NCI-H2171 treated with DMSO at 0.1 percent for 48 hours (cell line): Measurements from ENCODE around the gene ETHE1.
"Not testable (repeated sequence)": the region's sequence is repeated elsewhere in the genome, so short reads cannot be mapped to it uniquely, and the experiment has no call there.

ENCODE experiments used
- DNase-seq: peaks from one replicate; lab custom pipeline; 2025; lab: John Stamatoyannopoulos, UW

Gene ETHE1

GRCh38 chr19:43524922-43525835 is 1.8 kb downstream of the ETHE1 start:
- no peak for DNase-seq

GRCh38 chr19:43523696-43524095 is 3.3 kb downstream of the ETHE1 start:
- not testable (repeated sequence) for DNase-seq

- DNase-seq = no peak
Observed at GRCh38 chr19:43522929-43523328, 4.1 kb downstream of the ETHE1 start.

DNA sequence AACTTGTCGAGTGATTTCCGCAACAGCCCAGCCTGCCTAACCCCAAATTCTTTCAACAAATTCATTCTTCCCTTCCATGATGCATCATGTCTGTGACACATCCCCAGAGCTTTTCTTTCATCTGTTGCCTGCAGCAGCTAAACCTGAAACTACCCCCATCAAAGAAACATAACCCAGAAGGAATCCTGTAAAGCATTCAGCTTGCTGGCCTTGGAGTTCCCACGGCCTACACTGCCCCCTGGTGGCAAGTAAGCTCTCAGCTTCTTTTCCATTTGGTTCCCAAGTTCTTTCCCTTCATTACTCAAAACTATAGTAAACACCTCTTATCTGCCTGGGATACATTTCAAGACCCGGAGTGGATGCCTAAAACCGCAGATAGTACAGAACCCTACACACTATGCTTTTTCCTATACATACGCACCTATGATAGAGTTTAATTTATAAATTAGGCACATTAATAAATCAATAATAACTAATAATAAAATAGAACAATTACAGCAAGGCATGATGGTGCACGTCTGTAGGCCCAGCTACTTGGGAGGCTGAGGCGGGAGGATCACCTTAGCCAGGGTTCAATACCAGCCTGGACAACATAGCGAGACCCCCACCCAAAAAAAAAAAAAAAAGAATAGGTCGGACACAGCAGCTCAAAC is 7.4 kb downstream of the ETHE1 start:
- DNase-seq = peak; percentile 79

DNA sequence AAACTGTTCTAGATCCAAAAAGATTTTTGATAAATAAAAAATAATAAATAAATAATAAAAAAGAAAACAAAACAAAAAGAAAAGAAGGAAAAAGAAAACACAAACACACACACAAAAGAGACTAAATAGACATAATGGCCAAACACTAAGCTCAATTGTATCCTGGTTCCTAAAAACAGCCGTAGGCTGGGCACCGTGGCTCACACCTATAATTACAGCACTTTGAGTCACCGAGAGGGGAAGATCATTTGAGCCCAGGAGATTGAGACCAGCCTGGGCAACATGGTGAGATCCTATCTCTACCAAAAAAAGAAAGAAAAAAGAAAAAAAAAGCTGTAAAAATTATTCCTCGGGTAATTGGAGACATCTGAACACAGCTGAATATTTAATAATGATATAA is 8.9 kb downstream of the ETHE1 start:
- no peak for DNase-seq

- DNase-seq = not testable (repeated sequence)
Observed at GRCh38 chr19:43512399-43512798, 14.6 kb downstream of the ETHE1 start.

- no peak for DNase-seq
Observed at GRCh38 chr19:43511324-43511723, 15.7 kb downstream of the ETHE1 start.

GRCh38 chr19:43510713-43511112 is 16.3 kb downstream of the ETHE1 start:
- no peak for DNase-seq

DNA sequence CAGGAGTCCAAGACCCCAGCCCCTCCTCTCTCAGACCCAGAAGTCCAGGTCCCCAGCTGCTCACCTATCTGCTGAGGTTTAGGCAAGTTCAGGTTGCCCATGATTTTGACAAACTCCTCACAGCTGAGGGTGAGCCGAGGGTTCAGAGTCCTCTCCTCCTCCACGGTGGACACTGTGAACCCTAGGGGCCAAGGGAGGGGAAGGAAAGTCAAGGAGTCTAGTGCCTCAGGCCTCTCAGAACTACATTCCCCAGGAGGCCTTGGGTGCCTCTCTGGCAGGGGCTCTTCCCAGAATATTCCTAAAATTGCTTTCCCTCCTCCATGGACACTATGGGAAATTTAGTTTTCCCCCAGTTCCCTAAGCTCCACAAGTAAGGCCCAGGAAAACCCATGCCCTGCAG is 19.1 kb downstream of the ETHE1 start:
- DNase-seq = no peak

DNA sequence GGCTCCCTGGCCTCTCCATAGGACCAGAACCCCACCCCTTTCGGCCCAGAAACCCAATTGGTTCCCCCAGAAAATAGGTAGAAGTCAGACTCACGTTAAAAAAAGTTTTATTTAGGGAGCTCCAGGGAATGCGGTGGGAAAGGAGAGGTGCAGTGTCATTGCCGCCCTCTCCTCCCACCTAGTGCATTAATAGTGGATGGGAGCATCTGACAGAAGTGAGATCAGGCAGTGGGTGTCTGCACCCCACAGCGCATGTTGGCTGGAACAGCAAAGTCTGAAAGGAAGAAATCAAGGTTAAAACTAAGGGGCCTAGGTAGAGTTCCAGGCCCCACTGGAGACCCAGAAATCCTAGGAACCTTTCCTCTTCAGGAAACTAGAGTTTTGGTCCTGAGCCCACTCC is 20.4 kb downstream of the ETHE1 start:
- DNase-seq = no peak

DNA sequence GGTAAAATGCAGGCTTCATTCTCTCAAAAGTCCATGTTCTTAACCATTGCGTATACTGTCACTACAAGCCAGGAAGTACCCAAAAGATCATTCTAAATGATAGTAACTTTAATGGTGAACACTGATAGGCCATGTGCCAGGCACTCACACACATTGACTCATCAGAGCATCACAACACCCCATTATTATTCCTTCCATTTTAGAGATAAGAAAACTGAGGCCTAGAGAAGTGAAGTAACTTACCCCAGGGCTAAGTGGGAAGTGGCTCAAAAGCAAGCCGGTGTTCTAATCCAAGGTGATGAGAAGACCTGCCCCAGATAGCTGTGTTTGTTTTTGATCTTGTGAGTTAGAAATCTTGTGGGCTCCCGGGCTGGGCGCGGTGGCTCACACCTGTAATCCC is 21.1 kb downstream of the ETHE1 start:
- no peak for DNase-seq

DNA sequence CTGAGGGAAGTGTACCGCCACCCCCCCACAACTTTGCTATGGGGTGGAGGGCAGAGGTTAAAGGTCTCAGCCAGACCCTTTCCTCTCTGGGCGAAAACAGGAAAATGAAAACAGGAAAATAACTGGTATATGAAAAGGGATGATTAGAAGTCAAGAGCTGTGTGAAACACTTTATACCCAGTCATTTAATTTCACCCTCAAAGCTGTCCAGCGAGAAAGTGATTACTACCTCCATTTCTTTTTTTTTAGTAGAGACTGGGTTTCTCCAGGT is 21.9 kb downstream of the ETHE1 start:
- DNase-seq = no peak

GRCh38 chr19:43504426-43505185 is 22.4 kb downstream of the ETHE1 start, which contains the start of gene PHLDB3:
Gene PHLDB3, minus strand, starts transcription at chr19:43504746. Its CDS starts 628 bp downstream, at chr19:43504118.
- peak; percentile 54 for DNase-seq

GRCh38 chr19:43503501-43504425 is 23.2 kb downstream of the ETHE1 start:
- DNase-seq = peak; percentile 93

DNA sequence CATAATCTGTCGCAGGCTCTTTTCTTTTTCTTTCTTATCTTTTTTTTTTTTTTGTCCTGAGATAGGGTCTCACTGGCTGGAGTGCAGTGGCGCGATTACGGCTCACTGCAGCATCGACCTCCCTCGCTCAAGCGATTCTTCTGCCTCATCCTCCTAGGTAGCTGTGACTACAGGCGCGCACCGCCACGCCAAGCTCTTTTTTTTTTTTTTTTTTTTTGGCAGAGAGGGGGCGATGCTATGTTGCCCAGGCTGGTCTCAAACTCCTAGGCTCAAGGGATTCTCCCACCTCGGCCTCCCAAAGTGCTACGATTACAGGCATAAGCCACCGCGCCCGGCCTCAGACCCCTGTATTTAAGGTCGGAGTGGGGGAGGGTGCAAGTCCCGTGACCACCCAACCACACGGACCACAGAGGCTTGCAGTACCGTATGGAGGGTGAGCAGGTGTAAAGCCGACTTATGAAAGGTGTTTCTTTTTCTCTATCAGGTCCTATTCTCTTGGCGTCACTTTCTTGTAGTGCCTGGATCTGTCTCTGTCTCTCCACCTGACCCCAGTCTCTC is 24.5 kb downstream of the ETHE1 start:
- no peak for DNase-seq

GRCh38 chr19:43501661-43502418 is 25.2 kb downstream of the ETHE1 start:
- no peak for DNase-seq

DNA sequence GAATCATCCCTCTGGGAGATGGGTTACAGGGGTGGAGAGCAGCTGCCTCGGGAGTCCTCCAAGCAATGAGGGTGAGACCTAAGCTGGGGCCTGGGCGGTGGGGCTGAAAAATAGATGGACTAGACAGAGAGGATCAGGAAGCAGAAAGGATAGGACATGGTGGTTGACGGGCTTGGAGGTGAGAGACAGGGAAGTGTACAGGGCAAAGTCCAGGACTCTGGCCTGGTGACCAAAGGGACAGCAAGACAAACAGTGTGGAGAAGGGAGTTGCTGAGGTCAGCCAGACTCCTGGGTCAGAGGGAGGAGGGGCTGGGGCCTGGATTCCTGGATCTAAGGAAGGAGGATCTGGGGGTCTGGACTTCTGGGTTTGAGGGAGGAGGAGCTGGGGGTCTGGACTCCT is 28.0 kb downstream of the ETHE1 start:
- no peak for DNase-seq

- no peak for DNase-seq
Observed at GRCh38 chr19:43498233-43498842, 28.7 kb downstream of the ETHE1 start.

- DNase-seq = no peak
Observed at GRCh38 chr19:43496960-43497359, 30.0 kb downstream of the ETHE1 start.

GRCh38 chr19:43495082-43495481 is 31.9 kb downstream of the ETHE1 start:
- DNase-seq = peak; percentile 83
